ENCODE measurements around the gene SLC1A4. TPM values are rescaled to one million over a fixed set of nuclear protein-coding genes. Genes with fewer than 3 reads are reported as not detected.
"Not testable (repeated sequence)": the region's sequence is repeated elsewhere in the genome, so short reads cannot be mapped to it uniquely, and the experiment has no call there.

The SLC1A4 gene
- total RNA-seq, 2 donors from 2014 or later, result 1.7 to 8.0 TPM

GRCh38 chr2:64989982-64990614, 899 bp downstream of the SLC1A4 start:
- Mint-ChIP-seq H3K36me3 (ENCODE audit: low read depth) (no peaks in the 10 kb centered on the region), H3K4me3 (peak overlapping the region; percentile 89), H3K4me1 (peaks cover 36% of the 10 kb centered on the region), H3K27me3 (no peaks in the 10 kb centered on the region), H3K27ac (no peak overlapping the region)
- no peak for DNase-seq
- no peaks in the 10 kb centered on the region for H3K9me3 ChIP-seq (ENCODE audit: control insufficient read depth, low read length, poor library complexity, severe bottlenecking)
- ATAC-seq, result no peak

GRCh38 chr2:64990876-64991275, 1.7 kb downstream of the SLC1A4 start:
- Mint-ChIP-seq H3K36me3 (ENCODE audit: low read depth) (no peaks in the 10 kb centered on the region), H3K27me3 (no peaks in the 10 kb centered on the region), H3K27ac (no peak overlapping the region), H3K4me1 (peaks cover 36% of the 10 kb centered on the region), H3K4me3 (peak overlapping the region; percentile 89)
- DNase-seq (no peak), ATAC-seq (no peak)
- no peaks in the 10 kb centered on the region for H3K9me3 ChIP-seq (ENCODE audit: control insufficient read depth, low read length, poor library complexity, severe bottlenecking)

- no peaks in the 10 kb centered on the region for H3K36me3 Mint-ChIP-seq (ENCODE audit: low read depth)
- no peak overlapping the region for H3K27ac Mint-ChIP-seq
- H3K4me1 Mint-ChIP-seq, result peaks cover 28% of the 10 kb centered on the region
- H3K4me3 Mint-ChIP-seq, result no peak overlapping the region
- H3K9me3 ChIP-seq (ENCODE audit: control insufficient read depth, low read length, poor library complexity, severe bottlenecking), result no peaks in the 10 kb centered on the region
- DNase-seq (no peak), ATAC-seq (no peak)
- no peaks in the 10 kb centered on the region for H3K27me3 Mint-ChIP-seq
Measured at GRCh38 chr2:64992218-64992617, 3.0 kb downstream of the SLC1A4 start.

GRCh38 chr2:64992990-64993389, 3.8 kb downstream of the SLC1A4 start:
- no peak for DNase-seq

GRCh38 chr2:64995041-64995440, 5.8 kb downstream of the SLC1A4 start:
- no peak overlapping the region for H3K4me3 Mint-ChIP-seq
- no peaks in the 10 kb centered on the region for H3K9me3 ChIP-seq (ENCODE audit: control insufficient read depth, low read length, poor library complexity, severe bottlenecking)
- no peak overlapping the region for H3K27ac Mint-ChIP-seq
- ATAC-seq, result no peak
- H3K27me3 Mint-ChIP-seq, result no peaks in the 10 kb centered on the region
- peaks cover 22% of the 10 kb centered on the region for H3K4me1 Mint-ChIP-seq
- no peak for DNase-seq
- H3K36me3 Mint-ChIP-seq (ENCODE audit: low read depth), result no peaks in the 10 kb centered on the region

More at GRCh38 chr2:64992990-64993389, 3.8 kb downstream of the SLC1A4 start:
- Mint-ChIP-seq H3K4me1 (peaks cover 21% of the 10 kb centered on the region), H3K4me3 (no peak overlapping the region), H3K36me3 (ENCODE audit: low read depth) (no peaks in the 10 kb centered on the region), H3K27me3 (no peaks in the 10 kb centered on the region), H3K27ac (peak overlapping the region; percentile 34)
- no peak for ATAC-seq
- no peaks in the 10 kb centered on the region for H3K9me3 ChIP-seq (ENCODE audit: control insufficient read depth, low read length, poor library complexity, severe bottlenecking)

- Mint-ChIP-seq H3K36me3 (ENCODE audit: low read depth) (no peaks in the 10 kb centered on the region), H3K4me1 (peaks cover 15% of the 10 kb centered on the region), H3K4me3 (no peak overlapping the region), H3K27me3 (no peaks in the 10 kb centered on the region), H3K27ac (peak overlapping the region; percentile 56)
- no peak for ATAC-seq
- DNase-seq, result no peak
- H3K9me3 ChIP-seq (ENCODE audit: control insufficient read depth, low read length, poor library complexity, severe bottlenecking), result no peaks in the 10 kb centered on the region
Measured at GRCh38 chr2:64996871-64997307, 7.7 kb downstream of the SLC1A4 start.

GRCh38 chr2:64998658-64999061, 9.5 kb downstream of the SLC1A4 start:
- Mint-ChIP-seq H3K36me3 (ENCODE audit: low read depth) (no peaks in the 10 kb centered on the region), H3K4me3 (no peak overlapping the region), H3K27ac (peak overlapping the region; percentile 14), H3K27me3 (no peaks in the 10 kb centered on the region), H3K4me1 (peaks cover 6% of the 10 kb centered on the region)
- H3K9me3 ChIP-seq (ENCODE audit: control insufficient read depth, low read length, poor library complexity, severe bottlenecking), result no peaks in the 10 kb centered on the region
- no peak for ATAC-seq
- DNase-seq, result no peak

DNA sequence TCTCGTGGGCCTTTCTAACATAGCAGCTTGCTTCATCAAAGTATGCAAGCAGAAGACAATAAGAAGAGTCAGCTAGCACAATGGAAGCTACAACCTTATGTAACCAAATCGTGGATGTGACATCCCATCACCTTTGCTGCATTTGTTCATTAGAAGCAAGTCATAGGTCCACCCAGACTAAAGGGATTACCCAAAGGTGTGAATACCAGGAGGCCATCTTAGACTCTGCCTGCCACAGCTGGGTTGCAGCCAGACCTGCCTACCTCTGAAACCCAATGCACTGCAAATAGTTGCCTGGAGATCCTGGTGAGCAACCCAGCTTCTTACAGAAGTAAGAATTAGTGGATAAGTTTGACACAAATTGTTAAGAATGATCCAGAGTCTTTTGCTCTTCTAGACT, 10.6 kb downstream of the SLC1A4 start:
- H3K4me1 Mint-ChIP-seq, result peaks cover 4% of the 10 kb centered on the region
- H3K4me3 Mint-ChIP-seq, result no peak overlapping the region
- no peak for DNase-seq
- no peak overlapping the region for H3K27ac Mint-ChIP-seq
- no peaks in the 10 kb centered on the region for H3K27me3 Mint-ChIP-seq
- ATAC-seq, result no peak
- no peaks in the 10 kb centered on the region for H3K36me3 Mint-ChIP-seq (ENCODE audit: low read depth)
- H3K9me3 ChIP-seq (ENCODE audit: control insufficient read depth, low read length, poor library complexity, severe bottlenecking), result no peaks in the 10 kb centered on the region

DNA sequence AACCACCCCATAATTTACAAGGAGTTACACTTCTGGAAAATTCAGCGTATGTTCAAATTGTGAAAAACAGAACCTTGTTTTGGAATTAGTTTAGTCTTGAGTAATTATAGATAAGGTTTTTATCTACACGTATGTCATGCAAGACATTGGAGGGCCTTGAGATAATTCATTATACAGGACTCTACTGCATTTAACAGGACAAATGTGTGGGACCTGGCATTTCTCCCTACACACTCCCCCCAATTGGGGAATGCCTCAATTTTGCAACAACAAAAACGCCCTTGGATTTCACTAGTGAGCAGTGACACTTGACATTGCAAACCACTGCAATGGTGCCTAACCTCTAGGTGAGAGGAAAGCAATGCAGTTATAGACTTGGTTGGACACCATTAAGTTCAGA, 11.4 kb downstream of the SLC1A4 start:
- Mint-ChIP-seq H3K4me1 (peaks cover 4% of the 10 kb centered on the region), H3K27me3 (no peaks in the 10 kb centered on the region), H3K36me3 (ENCODE audit: low read depth) (no peaks in the 10 kb centered on the region), H3K4me3 (no peak overlapping the region), H3K27ac (no peak overlapping the region)
- DNase-seq, result no peak
- ATAC-seq, result no peak
- H3K9me3 ChIP-seq (ENCODE audit: control insufficient read depth, low read length, poor library complexity, severe bottlenecking), result no peaks in the 10 kb centered on the region

DNA sequence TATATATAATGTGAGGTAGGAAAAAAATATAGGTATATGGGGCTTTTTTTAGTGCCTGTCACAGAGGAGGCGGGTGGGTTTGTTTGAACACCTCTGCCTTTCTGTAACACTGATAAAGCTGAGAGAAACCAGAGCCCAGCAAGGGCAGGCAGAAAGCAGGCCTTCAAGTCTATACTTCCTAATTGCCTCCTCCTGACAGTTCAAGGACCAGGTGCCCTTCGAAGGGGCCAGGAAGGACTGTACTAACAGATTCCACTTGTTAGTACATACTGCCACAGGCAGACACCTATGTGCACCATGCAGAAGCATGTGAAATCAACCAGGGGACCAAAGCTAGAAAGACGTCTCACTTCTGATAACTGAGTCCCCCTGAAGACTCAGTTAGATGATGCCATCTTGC, 13.8 kb downstream of the SLC1A4 start:
- Mint-ChIP-seq H3K4me1 (peaks cover 5% of the 10 kb centered on the region), H3K36me3 (ENCODE audit: low read depth) (peaks cover 4% of the 10 kb centered on the region), H3K27ac (no peak overlapping the region), H3K4me3 (no peak overlapping the region), H3K27me3 (no peaks in the 10 kb centered on the region)
- ATAC-seq, result no peak
- no peaks in the 10 kb centered on the region for H3K9me3 ChIP-seq (ENCODE audit: control insufficient read depth, low read length, poor library complexity, severe bottlenecking)
- DNase-seq, result no peak

GRCh38 chr2:65004232-65004631, 15.0 kb downstream of the SLC1A4 start:
- H3K27me3 Mint-ChIP-seq; H3K4me1 Mint-ChIP-seq; H3K27ac Mint-ChIP-seq; ATAC-seq; H3K36me3 Mint-ChIP-seq (ENCODE audit: low read depth); H3K9me3 ChIP-seq (ENCODE audit: control insufficient read depth, low read length, poor library complexity, severe bottlenecking); DNase-seq; H3K4me3 Mint-ChIP-seq: not testable (repeated sequence)

DNA sequence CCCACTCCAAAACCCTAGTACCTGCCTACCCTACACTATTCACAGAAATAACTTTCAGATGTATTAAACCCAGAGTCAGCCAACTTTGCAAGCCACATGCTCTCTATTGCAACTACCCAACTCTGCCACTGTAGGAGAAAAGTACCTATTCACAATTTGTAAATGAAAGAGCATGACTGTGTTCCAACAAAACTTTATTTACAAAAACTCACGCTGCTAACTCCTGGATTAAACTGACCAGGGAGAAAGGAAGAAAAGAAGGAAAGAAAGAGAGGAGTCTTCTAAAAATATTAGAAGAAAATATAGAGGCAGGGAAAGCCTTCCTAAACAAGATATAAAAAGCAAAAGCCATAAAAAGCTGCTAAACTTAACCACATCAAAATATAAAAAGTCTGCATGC, 24.6 kb downstream of the SLC1A4 start:
- H3K27me3 Mint-ChIP-seq, result no peaks in the 10 kb centered on the region
- no peak overlapping the region for H3K4me3 Mint-ChIP-seq
- no peak overlapping the region for H3K27ac Mint-ChIP-seq
- H3K4me1 Mint-ChIP-seq, result no peaks in the 10 kb centered on the region
- ATAC-seq, result no peak
- DNase-seq, result no peak
- peaks cover 5% of the 10 kb centered on the region for H3K36me3 Mint-ChIP-seq (ENCODE audit: low read depth)
- H3K9me3 ChIP-seq (ENCODE audit: control insufficient read depth, low read length, poor library complexity, severe bottlenecking), result no peaks in the 10 kb centered on the region

- DNase-seq, result no peak
- no peaks in the 10 kb centered on the region for H3K4me1 Mint-ChIP-seq
- H3K9me3 ChIP-seq (ENCODE audit: control insufficient read depth, low read length, poor library complexity, severe bottlenecking), result no peaks in the 10 kb centered on the region
- no peak for ATAC-seq
- no peak overlapping the region for H3K4me3 Mint-ChIP-seq
- H3K36me3 Mint-ChIP-seq (ENCODE audit: low read depth), result peaks cover 5% of the 10 kb centered on the region
- no peaks in the 10 kb centered on the region for H3K27me3 Mint-ChIP-seq
- no peak overlapping the region for H3K27ac Mint-ChIP-seq
Measured at GRCh38 chr2:65015731-65016130, 26.5 kb downstream of the SLC1A4 start.

DNA sequence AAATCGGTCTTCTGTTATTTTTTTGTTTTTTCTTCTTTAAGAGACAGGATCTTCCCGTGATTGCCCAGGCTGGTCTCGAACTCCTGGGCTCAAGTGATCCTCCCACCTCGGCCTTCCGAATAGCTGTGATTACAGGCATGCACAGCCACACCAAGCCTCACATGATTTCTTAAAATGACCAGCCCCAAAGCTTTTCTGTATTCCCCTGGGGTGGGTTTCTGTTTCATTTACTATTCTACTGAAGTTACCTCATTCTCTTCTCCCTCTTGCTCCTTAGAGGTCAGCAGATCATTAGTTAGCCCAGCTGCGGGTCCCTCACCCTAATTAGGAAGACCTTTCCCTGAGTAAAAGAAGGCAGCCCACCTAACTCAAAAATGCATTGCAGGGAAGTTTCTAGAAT, 27.6 kb downstream of the SLC1A4 start:
- no peak overlapping the region for H3K27ac Mint-ChIP-seq

More for the DNA sequence above, 27.6 kb downstream of the SLC1A4 start:
- H3K27me3 Mint-ChIP-seq, result no peaks in the 10 kb centered on the region
- ATAC-seq (no peak), DNase-seq (no peak)
- peaks cover 5% of the 10 kb centered on the region for H3K36me3 Mint-ChIP-seq (ENCODE audit: low read depth)
- no peaks in the 10 kb centered on the region for H3K4me1 Mint-ChIP-seq
- no peak overlapping the region for H3K4me3 Mint-ChIP-seq
- H3K9me3 ChIP-seq (ENCODE audit: control insufficient read depth, low read length, poor library complexity, severe bottlenecking), result no peaks in the 10 kb centered on the region

Measured in T-helper 17 cell (primary cell).